HG03060 (cell line): ENCODE results near the gene VAT1L.

ENCODE experiments used
- ATAC-seq: cut with Tn5 transposase; IDR thresholded peaks from one replicate; pipeline ENCODE4 v1.9.1; 2021; ENCODE audit warnings: low read depth, moderate number of reproducible peaks; ENCODE audit not compliant: unreplicated experiment

The VAT1L gene

GRCh38 chr16:77781091-77781490 lies 7.3 kb upstream of the VAT1L start:
- ATAC-seq: no peak

GRCh38 chr16:77782694-77783093 lies 5.7 kb upstream of the VAT1L start:
- ATAC-seq: no peak

- ATAC-seq: no peak
These were observed 3.7 kb upstream of the VAT1L start for GRCh38 chr16:77784441-77785372.

GRCh38 chr16:77785373-77785764 lies 3.0 kb upstream of the VAT1L start:
- no peak for ATAC-seq

- ATAC-seq: no peak
These were observed 2.0 kb upstream of the VAT1L start for GRCh38 chr16:77786186-77786847.

GRCh38 chr16:77787452-77787851 lies 912 bp upstream of the VAT1L start:
- ATAC-seq: no peak

- ATAC-seq: no peak
These were observed 983 bp downstream of the VAT1L start for GRCh38 chr16:77789085-77790008.

- no peak for ATAC-seq
These were observed 1.6 kb downstream of the VAT1L start for GRCh38 chr16:77790009-77790372.

GRCh38 chr16:77790912-77791311 lies 2.5 kb downstream of the VAT1L start:
- ATAC-seq: no peak

GRCh38 chr16:77793417-77793816 lies 5.1 kb downstream of the VAT1L start:
- ATAC-seq: no peak

GRCh38 chr16:77794586-77794985 lies 6.2 kb downstream of the VAT1L start:
- no peak for ATAC-seq

- no peak for ATAC-seq
These were observed 13.5 kb downstream of the VAT1L start for GRCh38 chr16:77801817-77802216.

- ATAC-seq: no peak
These were observed 17.0 kb downstream of the VAT1L start for GRCh38 chr16:77805398-77805797.

- ATAC-seq: no peak
These were observed 18.7 kb downstream of the VAT1L start for GRCh38 chr16:77807021-77807420.

GRCh38 chr16:77812856-77813500 lies 24.6 kb downstream of the VAT1L start:
- no peak for ATAC-seq

- ATAC-seq: no peak
These were observed 27.9 kb downstream of the VAT1L start for GRCh38 chr16:77816293-77816692.

- ATAC-seq: no peak
These were observed 32.0 kb downstream of the VAT1L start for GRCh38 chr16:77820340-77820739.

- ATAC-seq: no peak
These were observed 34.3 kb downstream of the VAT1L start for GRCh38 chr16:77822661-77823060.

GRCh38 chr16:77823067-77823466 lies 34.7 kb downstream of the VAT1L start:
- no peak for ATAC-seq

- ATAC-seq: no peak
These were observed 36.8 kb downstream of the VAT1L start for GRCh38 chr16:77825196-77825595.
